Heart left ventricle (tissue), 16 donors: ENCODE data around the gene EXOC2. TPM values are rescaled to one million over a fixed set of nuclear protein-coding genes. Genes with fewer than 3 reads are reported as not detected.

Source experiments
- ATAC-seq, 4 donors: fragments of 200-7000 bp; cut with Tn5 transposase; one replicate each; pipeline ENCODE4 v1.9.1; 2020 to 2022; ENCODE audit warnings: moderate library complexity in 4 of 4, mild to moderate bottlenecking in 3 of 4, moderate number of reproducible peaks in 1 of 4
- DNase-seq, 5 donors: peaks; one replicate each; pipeline ENCODE4 v3.0.0-alpha.2; 2020
- H3K27ac ChIP-seq, 12 donors: fragments of 200-600 bp; sonication (generic) in 4 of 12; one replicate each; pipeline versions ENCODE4 v1.5.0 to v1.8.0; 2016 to 2022; ENCODE audit warnings: mild to moderate bottlenecking in 2 of 12
- H3K27me3 ChIP-seq, 9 donors: fragments of 200-600 bp; sonication (generic) in 2 of 9; one replicate each; pipeline versions ENCODE4 v1.5.1 to v1.8.0; 2016 to 2022; ENCODE audit warnings: mild to moderate bottlenecking in 3 of 9
- H3K36me3 ChIP-seq, 9 donors: fragments of 200-600 bp; sonication (generic) in 2 of 9; one replicate each; pipeline versions ENCODE4 v1.5.0 to v1.8.0; 2018 to 2022; ENCODE audit warnings: mild to moderate bottlenecking in 2 of 9
- H3K4me1 ChIP-seq, 12 donors: fragments of 200-600 bp; sonication (generic) in 4 of 12; one replicate each; pipeline versions ENCODE4 v1.5.0 to v1.8.0; 2016 to 2022; ENCODE audit warnings: mild to moderate bottlenecking in 3 of 12
- H3K4me3 ChIP-seq, 12 donors: fragments of 200-600 bp; sonication (generic) in 4 of 12; one replicate each; pipeline versions ENCODE4 v1.5.0 to v1.8.0; 2017 to 2022; ENCODE audit warnings: mild to moderate bottlenecking in 9 of 12, moderate library complexity in 4 of 12
- H3K9me3 ChIP-seq, 12 donors: fragments of 200-600 bp; sonication (generic) in 4 of 12; one replicate each; pipeline versions ENCODE4 v1.5.0 to v1.8.0; 2016 to 2022; ENCODE audit warnings: mild to moderate bottlenecking in 1 of 12
- POLR2A ChIP-seq, 2 donors: fragments of 450-650 bp; IDR thresholded peaks; one replicate each; pipeline ENCODE4 v1.6.1; 2017; ENCODE audit warnings: antibody characterized with exemption in 2 of 2, mild to moderate bottlenecking in 2 of 2, moderate library complexity in 2 of 2
- WGBS, 4 donors: extraction: QIAGEN DNeasy Blood & Tissue Kit in 2 of 4; methylation state at CpG; one replicate each; pipeline versions ENCODE4 v1.1.5 to v1.1.7; 2013 to 2018; 5-methylcytosine and 5-hydroxymethylcytosine counted together
- intact Hi-C, 10 donors: fragments of 100-400 bp; cut with DNase I; formaldehyde crosslinking; loops; one replicate each; pipeline versions ENCODE4 v1.11.1 to v1.14.2; 2022
- polyA plus RNA-seq, 2 donors: library from polyadenylated mRNA; stranded (reverse); fragments of 200-250 nt; gene quantifications; one replicate each; pipeline ENCODE4 v1.2.3, GENCODE V29; 2013
- total RNA-seq, 9 donors: library from RNA; depleted of rRNA in 2 of 9; stranded (reverse); fragments of >200 nt in 2 of 9; fragmentation: NEBNext Ultra II Directional in 3 of 9; extraction: Animal tissue kit (Norgen Biotek cat#: 25700) in 3 of 9; gene quantifications; one replicate each; pipeline versions ENCODE4 v1.1.0 to v1.2.4, GENCODE V29; 2016 to 2023
- TF ChIP-seq, protein P1 (sequence below), 12 donors: fragments of 200-600 bp; sonication (generic) in 4 of 12; IDR thresholded peaks; one replicate each; pipeline versions ENCODE4 v1.5.0 to v1.8.0; 2018 to 2022; ENCODE audit warnings: antibody characterized with exemption in 12 of 12, mild to moderate bottlenecking in 5 of 12
- donor health status: ischemic (EF 13 %, LVEDD 7.1; RV severe dilation, severe dysfunction).
- donor health status: healthy with polysubstance abuse.
- donor health status: DM: no; HTN: yes; CAD: no.
- donor health status: DM: no; HTN: no; CAD: no.
- donor health status: ischemic (EF 25% LVEDD 6.9; RV normal size, moderate dysfunction).
- donor health status: ischemic (EF 25% LVEDD 5.7; RV mildly dilated, moderate dysfunction).
- donor health status: healthy.
- donor health status: DM: yes; HTN: yes; CAD: no.
- donor health status: ischemic (EF 35%, LVEDD 5.7; RV mildly dilated, moderate dysfunction).
- donor health status: nonischemic (EF 11% LVEDD 7.7; RV severe dilation, severe dysfunction).
- donor health status: DM: yes; HTN: yes; CAD: no.
- donor health status: PGD.
- donor health status: ischemic (EF 29% LVEDD 5.4; RV normal size, mild dysfunction).
- donor health status: nonischemic (EF 23%, LVEDD 6.1; RV moderate dilation, normal function).

EXOC2 gene
- total and polyA plus RNA-seq, 11 donors = 4.4 to 23.0 (median 12.5) TPM

DNA sequence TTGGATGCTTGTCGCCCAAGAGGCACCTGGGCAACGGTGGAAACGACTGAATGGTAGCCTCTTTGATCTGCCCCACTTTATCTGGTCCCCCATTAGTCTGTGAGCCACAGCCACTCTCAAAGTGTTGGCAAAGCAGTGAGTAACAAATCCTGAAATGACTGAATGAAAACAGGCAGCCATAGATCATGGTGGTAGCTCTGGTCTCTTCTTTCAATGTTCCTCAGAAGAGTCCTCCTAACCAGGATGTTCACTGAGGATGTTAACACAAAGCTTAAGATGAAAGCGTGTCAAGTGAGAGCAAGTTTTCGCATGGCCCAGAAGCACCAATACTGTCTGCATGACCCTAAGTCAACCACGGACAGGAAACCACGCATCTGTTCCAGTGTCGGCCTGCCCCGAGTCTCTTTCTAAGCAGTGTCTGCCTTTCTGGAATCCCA, 194.1 kb downstream of the EXOC2 start:
- Histone ChIP-seq H3K9me3 (no peaks in the 10 kb centered on the region), H3K27me3 (no peaks in the 10 kb centered on the region), H3K27ac (peak overlapping the region in 1 of 12 donors; percentile 9), H3K4me3 (no peak overlapping the region), H3K4me1 (peaks cover 0 to 5% (median 0%) of the 10 kb centered on the region in 12 donors), H3K36me3 (peaks cover 0 to 38% (median 32%) of the 10 kb centered on the region in 9 donors)
- 88 to 92% (median 89%) methylated on average over 9 of the region's 9 CpGs for WGBS, 4 donors
- intact Hi-C loops = no loop called here
- DNase-seq = no peak
- no peak for ATAC-seq
- TF ChIP-seq, protein P1, sequence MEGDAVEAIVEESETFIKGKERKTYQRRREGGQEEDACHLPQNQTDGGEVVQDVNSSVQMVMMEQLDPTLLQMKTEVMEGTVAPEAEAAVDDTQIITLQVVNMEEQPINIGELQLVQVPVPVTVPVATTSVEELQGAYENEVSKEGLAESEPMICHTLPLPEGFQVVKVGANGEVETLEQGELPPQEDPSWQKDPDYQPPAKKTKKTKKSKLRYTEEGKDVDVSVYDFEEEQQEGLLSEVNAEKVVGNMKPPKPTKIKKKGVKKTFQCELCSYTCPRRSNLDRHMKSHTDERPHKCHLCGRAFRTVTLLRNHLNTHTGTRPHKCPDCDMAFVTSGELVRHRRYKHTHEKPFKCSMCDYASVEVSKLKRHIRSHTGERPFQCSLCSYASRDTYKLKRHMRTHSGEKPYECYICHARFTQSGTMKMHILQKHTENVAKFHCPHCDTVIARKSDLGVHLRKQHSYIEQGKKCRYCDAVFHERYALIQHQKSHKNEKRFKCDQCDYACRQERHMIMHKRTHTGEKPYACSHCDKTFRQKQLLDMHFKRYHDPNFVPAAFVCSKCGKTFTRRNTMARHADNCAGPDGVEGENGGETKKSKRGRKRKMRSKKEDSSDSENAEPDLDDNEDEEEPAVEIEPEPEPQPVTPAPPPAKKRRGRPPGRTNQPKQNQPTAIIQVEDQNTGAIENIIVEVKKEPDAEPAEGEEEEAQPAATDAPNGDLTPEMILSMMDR (IDR thresholded peaks at IDR 0.05) = no peak
- TF ChIP-seq POLR2A (IDR thresholded peaks at IDR 0.05) = no peak

DNA sequence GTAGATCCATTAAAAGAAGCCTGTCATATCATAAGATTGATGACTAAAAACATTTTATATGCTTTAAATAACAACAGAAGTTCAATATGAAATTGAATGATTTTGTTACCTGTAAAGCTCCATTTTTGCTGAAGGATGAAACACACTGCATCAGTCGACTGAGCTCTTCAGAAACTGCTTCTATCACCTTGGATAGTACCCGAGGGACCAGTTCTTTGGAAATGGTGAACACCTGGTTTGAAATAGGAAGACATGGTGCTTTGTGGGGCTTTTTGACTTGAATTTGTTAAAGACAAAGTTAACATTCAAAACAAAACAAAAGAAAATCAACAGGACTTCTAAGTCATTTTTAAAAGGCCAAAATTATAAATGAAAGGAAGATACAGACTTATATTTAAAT, 195.7 kb downstream of the EXOC2 start:
- Histone ChIP-seq H3K36me3 (peaks cover 0 to 47% (median 39%) of the 10 kb centered on the region in 9 donors), H3K9me3 (peaks cover 0 to 4% (median 0%) of the 10 kb centered on the region in 12 donors), H3K4me3 (no peak overlapping the region), H3K4me1 (peaks cover 0 to 8% (median 0%) of the 10 kb centered on the region in 12 donors), H3K27ac (no peak overlapping the region), H3K27me3 (no peaks in the 10 kb centered on the region)
- DNase-seq (no peak), ATAC-seq (no peak)
- intact Hi-C loops = no loop called here
- TF ChIP-seq, protein P1 (IDR thresholded peaks at IDR 0.05) = no peak
- TF ChIP-seq POLR2A (IDR thresholded peaks at IDR 0.05) = no peak
- 89 to 96% (median 94%) methylated on average over 2 of the region's 2 CpGs for WGBS, 4 donors

DNA sequence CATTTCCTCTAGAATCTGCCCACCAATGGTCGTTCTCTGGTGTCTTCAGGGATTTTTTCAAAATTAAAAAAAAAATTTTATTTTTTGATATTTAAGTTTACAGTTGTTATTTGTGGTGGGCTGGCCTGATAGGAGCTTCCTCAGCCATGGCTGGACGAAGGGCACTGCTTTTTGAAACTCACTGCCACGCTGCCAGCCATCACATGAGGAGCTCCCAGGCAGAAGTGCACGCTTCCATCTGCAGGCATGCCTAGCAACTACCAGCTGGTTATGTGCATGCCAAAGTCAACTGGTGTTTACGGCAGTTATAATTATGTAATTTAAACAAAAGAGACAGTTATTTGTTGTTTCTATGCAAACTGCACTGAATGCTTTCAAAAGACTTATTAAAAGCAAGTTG, 196.3 kb downstream of the EXOC2 start:
- WGBS, 4 donors = 93 to 97% (median 95%) methylated on average over 5 of the region's 5 CpGs
- no peak overlapping the region for H3K27ac ChIP-seq
- H3K4me3 ChIP-seq = no peak overlapping the region
- DNase-seq (no peak), ATAC-seq (no peak)
- peaks cover 0 to 5% (median 0%) of the 10 kb centered on the region in 12 donors for H3K9me3 ChIP-seq
- intact Hi-C loops = no loop called here
- H3K27me3 ChIP-seq = no peaks in the 10 kb centered on the region
- TF ChIP-seq POLR2A (IDR thresholded peaks at IDR 0.05) = no peak
- TF ChIP-seq, protein P1 (IDR thresholded peaks at IDR 0.05) = no peak
- H3K36me3 ChIP-seq = peaks cover 0 to 50% (median 39%) of the 10 kb centered on the region in 9 donors
- peaks cover 0 to 10% (median 0%) of the 10 kb centered on the region in 12 donors for H3K4me1 ChIP-seq

DNA sequence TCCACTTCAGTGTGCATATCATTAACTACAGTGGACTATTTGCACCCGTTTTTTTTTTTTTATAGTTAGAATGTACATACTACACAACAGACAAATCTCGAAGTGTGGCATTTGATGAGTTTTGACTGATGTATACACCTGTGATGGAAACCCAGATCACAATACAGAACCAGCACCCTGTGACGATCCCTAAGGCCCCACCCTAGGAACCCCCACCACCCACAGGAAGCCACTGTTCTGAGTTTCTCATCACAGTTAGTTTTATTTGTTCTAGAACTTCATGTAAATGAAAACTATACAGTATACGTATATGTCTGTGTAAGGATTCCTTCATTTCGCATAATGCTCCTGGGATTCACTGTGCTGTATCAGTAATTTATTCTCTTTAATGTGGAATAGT, 198.5 kb downstream of the EXOC2 start:
- DNase-seq (no peak), ATAC-seq (no peak)
- 94 to 97% (median 95%) methylated on average over 5 of the region's 5 CpGs for WGBS, 4 donors
- Histone ChIP-seq H3K27ac (no peak overlapping the region), H3K4me3 (no peak overlapping the region), H3K4me1 (peaks cover 0 to 11% (median 0%) of the 10 kb centered on the region in 12 donors), H3K36me3 (peaks cover 0 to 67% (median 45%) of the 10 kb centered on the region in 9 donors), H3K27me3 (no peaks in the 10 kb centered on the region), H3K9me3 (peaks cover 0 to 5% (median 0%) of the 10 kb centered on the region in 12 donors)
- intact Hi-C loops = no loop called here
- TF ChIP-seq, protein P1 (IDR thresholded peaks at IDR 0.05) = no peak
- no peak for TF ChIP-seq POLR2A (IDR thresholded peaks at IDR 0.05)
